GM18870 (cell line): Measurements from ENCODE around the gene KCTD7.
A peak's percentile ranks its signal among the peaks of the same experiment; 100 is the strongest.
"Not testable (repeated sequence)": the region's sequence is repeated elsewhere in the genome, so short reads cannot be mapped to it uniquely, and the experiment has no call there.

Experiments
- ATAC-seq: cut with Tn5 transposase; IDR thresholded peaks from one replicate; pipeline ENCODE4 v1.9.1; 2021; ENCODE audit warnings: moderate library complexity; ENCODE audit not compliant: unreplicated experiment

The KCTD7 gene

GRCh38 chr7:66615699-66616098 lies 13.0 kb upstream of the KCTD7 start:
- no peak for ATAC-seq

- no peak for ATAC-seq
Observed at GRCh38 chr7:66617295-66617694, 11.4 kb upstream of the KCTD7 start.

DNA sequence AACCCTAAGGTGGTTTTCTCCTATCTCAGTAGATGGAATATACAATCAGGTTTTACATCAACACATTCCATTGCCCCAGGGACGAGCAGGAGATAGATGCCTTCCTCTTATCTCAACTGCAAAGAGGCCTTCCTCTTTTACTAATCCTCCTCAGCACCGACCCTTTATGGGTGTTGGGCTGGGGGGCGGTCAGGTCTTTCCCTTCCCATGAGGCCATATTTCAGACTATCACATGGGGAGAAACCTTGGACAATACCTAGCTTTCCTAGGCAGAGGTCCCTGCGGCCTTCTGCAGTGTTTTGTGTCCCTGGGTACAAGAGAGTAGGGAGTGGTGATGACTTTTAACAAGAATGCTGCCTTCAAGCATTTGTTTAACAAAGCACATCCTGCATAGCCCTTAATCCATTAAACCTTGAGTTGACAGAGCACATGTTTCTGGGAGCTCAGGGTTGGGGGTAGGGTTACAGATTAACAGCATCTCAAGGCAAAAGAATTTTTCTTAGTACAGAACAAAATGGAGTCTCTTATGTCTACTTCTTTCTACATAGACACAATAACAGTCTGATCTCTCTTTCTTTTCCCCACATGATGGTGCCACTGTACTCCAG lies 9.2 kb upstream of the KCTD7 start:
- not testable (repeated sequence) for ATAC-seq

DNA sequence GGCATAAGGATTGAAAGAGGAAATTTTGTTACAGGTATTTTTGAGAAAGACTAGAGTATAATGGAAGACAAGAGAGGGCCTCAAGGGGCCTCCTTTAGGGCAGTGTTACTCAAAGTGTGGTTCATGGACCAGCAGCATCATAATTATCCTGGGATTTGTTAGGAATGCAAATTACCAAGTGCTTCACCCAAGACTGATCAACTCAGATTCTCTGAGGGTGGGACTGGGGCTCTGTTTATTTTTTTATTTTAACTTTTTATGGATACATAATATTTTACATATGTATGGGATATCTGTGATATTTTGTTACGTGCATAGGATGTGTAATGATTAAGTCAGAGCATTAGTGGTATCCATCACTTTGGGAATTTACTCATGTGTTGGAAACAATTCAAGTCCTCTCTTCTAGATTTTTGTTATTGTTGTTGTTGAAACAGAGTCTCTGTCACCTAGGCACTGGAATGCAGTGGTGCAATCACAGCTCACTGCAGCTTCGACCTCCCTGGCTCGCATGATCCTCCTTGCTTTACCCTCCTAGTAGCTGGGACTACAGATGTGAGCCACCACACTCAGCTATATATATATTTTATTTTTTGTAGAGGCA lies 2.2 kb upstream of the KCTD7 start:
- no peak for ATAC-seq

- no peak for ATAC-seq
Observed at GRCh38 chr7:66627151-66627681, 1.5 kb upstream of the KCTD7 start.

DNA sequence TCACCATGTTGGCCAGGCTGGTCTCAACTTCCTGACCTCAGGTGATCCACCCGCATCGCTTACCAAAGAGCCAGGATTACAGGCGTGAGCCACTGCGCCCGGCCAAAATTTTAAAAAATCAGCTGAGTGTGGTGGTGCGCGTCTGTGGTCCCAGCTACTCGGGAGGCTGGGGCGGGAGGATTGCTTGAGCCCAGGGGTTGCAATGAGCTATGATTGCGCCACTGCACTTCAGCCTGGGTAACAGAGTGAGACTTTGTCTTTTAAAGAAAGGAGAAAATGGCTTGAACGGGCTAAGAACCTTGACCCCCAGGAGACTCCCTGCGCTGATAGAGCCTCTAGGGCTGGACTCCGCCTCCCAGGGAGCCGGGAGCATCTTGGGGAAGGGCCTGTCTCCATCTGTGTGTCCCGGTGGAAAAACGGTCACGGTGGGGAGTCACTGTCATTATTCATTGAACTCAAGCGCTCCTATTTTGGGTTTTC lies 760 bp upstream of the KCTD7 start:
- ATAC-seq, result peak; percentile 7

GRCh38 chr7:66629222-66630062 lies 761 bp downstream of the KCTD7 start:
- no peak for ATAC-seq

GRCh38 chr7:66630531-66630930 lies 1.9 kb downstream of the KCTD7 start:
- ATAC-seq, result no peak

GRCh38 chr7:66631471-66631870 lies 2.8 kb downstream of the KCTD7 start:
- ATAC-seq, result no peak

GRCh38 chr7:66634816-66635215 lies 6.1 kb downstream of the KCTD7 start:
- ATAC-seq, result no peak

DNA sequence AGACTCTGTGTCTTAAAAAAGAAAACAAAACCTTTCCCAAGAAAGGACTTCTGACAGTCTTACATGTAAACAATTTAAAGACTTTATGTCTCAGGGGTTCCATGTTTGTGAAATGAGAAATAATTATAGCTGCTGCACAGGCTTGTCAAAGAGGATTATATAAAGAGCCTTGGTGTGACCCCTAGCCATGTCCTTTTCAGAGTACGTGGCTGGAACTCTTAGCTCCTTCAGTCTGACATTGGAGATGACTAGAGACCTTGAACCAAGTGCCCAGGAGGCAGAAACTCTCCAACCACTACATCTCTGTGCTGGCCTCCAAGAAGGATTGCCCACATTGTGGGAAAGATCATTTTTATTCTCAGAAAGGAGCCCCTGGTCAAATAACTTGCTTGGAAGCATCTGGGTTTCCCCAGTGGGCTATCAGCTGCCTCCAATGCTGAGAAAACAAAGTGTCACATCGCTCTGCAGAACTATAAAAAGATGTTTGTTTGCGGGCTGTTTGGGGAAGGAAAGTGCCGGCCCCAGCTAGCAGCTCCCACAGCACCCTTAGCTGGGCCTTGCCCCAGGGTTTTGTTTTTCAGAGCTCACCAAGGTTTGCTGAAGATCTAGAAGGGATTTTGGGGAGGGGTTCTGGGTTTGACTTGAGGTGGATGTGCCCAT lies 6.8 kb downstream of the KCTD7 start:
- not testable (repeated sequence) for ATAC-seq

DNA sequence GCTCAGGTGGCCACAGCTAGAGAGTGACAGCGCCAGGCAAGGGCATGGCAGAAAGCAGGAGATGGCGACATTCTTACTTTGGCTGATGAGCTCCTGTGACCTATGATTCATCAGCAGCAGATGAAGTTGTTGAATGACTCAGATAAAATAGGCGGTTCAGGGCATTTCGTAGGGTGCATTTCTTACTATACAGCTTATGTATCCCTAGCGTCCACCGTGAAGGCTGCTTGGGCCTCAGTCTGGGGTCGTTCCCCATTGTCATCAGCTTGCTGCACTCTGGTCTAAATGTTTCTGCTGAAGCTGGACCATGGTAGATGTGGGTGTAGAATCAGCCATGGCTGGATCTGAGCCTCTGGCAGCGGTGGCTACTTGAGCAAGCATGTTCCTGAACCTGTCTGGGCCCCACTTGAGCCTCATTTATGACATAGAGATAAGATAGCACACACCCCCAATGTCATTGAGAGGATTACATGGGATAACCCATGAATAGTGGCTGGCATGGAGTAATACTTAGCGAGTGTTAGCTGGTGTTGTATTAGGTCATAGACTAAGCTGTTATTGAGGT lies 7.4 kb downstream of the KCTD7 start:
- ATAC-seq, result not testable (repeated sequence)

DNA sequence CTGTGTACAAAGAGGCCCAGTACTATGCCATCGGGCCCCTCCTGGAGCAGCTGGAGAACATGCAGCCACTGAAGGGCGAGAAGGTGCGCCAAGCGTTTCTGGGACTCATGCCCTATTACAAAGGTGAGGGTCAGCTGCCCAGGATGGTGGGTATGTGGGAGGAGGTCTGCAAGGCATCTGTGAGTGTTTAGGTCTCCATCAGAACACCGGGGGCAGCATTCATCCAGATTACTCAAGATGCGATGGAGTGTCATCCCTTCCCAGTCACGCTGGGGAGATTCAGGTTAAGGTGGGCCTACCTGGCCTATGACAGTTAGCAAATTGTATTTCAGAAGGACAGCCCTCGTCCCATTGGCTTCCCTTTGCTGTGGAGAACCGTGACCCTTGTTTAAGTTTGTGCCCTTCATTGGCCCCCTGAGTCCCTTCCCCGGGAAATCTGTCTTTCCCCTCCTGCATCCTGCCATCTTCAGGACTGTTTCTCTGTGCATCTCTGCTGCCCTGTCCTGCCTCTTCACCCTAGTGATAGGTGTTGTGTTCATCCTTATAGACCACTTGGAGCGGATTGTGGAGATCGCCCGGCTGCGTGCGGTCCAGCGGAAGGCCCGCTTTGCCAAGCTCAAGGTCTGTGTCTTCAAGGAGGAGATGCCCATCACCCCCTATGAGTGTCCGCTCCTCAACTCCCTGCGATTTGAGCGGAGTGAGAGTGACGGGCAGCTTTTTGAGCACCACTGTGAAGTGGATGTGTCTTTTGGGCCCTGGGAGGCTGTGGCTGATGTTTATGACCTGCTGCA lies 9.8 kb downstream of the KCTD7 start:
- ATAC-seq, result no peak

- no peak for ATAC-seq
Observed at GRCh38 chr7:66639773-66640172, 11.1 kb downstream of the KCTD7 start.

- ATAC-seq, result no peak
Observed at GRCh38 chr7:66640802-66641525, 12.3 kb downstream of the KCTD7 start.

GRCh38 chr7:66641526-66641871 lies 12.8 kb downstream of the KCTD7 start:
- ATAC-seq, result no peak

GRCh38 chr7:66642186-66642585 lies 13.5 kb downstream of the KCTD7 start:
- ATAC-seq, result no peak

GRCh38 chr7:66642932-66643331 lies 14.3 kb downstream of the KCTD7 start:
- no peak for ATAC-seq

DNA sequence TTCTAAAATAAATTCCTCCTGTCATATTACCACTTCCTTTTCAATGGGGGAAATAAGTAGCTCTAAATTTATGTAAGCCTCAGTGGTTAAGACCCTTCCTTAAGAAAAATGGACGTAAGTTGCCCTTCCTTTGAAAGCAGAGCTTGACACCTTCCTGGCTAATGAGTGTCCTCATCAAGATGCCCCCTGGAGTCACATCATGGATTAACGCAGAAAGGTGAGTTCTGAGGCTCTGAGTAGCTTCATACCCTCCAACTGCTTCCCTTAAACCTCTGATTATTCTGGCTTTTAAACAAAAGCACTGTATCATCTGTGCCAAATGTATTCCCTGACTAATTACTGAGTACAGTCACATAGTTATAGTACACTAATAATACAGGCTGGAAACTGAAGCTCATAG lies 14.7 kb downstream of the KCTD7 start:
- ATAC-seq, result no peak
